HCT116 (cell line): ENCODE measurements around the gene USP3. TPM values are rescaled to one million over a fixed set of nuclear protein-coding genes. Genes with fewer than 3 reads are reported as not detected.

Experiments used
- ATAC-seq: fragments of 200-7000 bp; cut with Tn5 transposase; 2 replicates; pipeline ENCODE4 v1.9.1; 2020; ENCODE audit warnings: mild to moderate bottlenecking, moderate library complexity
- BruUV-seq: library from RNA; stranded (reverse); fragments of 400-500 nt; replicated peaks from 2 replicates; lab custom pipeline; 2021; lab: Mats Ljungman, UMichigan
- CTCF ChIA-PET: fragments of 300-600 bp; sonication (Branson Sonifier 250); formaldehyde crosslinking; loops from one replicate; lab custom pipeline; 2021; ENCODE audit warnings: antibody characterized with exemption; lab: Charles Lee
- POLR2A ChIA-PET: fragments of 300-600, 350-600 bp; sonication (Branson Sonifier 250); formaldehyde crosslinking; loops from one replicate; lab custom pipeline; 2021; ENCODE audit warnings: antibody characterized with exemption; lab: Charles Lee
- RAD21 ChIA-PET, 2 experiments: fragments of 300-600 bp; sonication (Branson Sonifier 250); formaldehyde crosslinking; loops; one replicate each; lab custom pipeline; 2023; ENCODE audit warnings: low total read pairs in 2 of 2; ENCODE audit not compliant: uncharacterized antibody in 2 of 2, unreplicated experiment in 2 of 2, low non-redundant PET in 1 of 2; lab: Charles Lee
- DNase-seq: peaks from one replicate; pipeline ENCODE4 v3.0.0-alpha.2; 2010; ENCODE audit warnings: low read depth, low spot score
- H2AFZ ChIP-seq: fragments of 200-600 bp; shearing (Covaris generic), sonication (generic); 2 replicates; pipeline ENCODE4 v1.6.1; 2017; ENCODE audit warnings: low read depth, mixed run types, mixed read lengths, antibody characterized with exemption, low read length; ENCODE audit not compliant: poor library complexity, severe bottlenecking
- H3K27ac ChIP-seq: 2 replicates; pipeline ENCODE4 v1.5.1; 2012; ENCODE audit warnings: low read depth, low read length
- H3K27me3 ChIP-seq: fragments of 200-600 bp; sonication (generic); 2 replicates; pipeline ENCODE4 v1.6.1; 2016; ENCODE audit warnings: mixed run types, low read length, mixed read lengths; ENCODE audit not compliant: insufficient read depth
- H3K36me3 ChIP-seq, 2 experiments: fragments of 200-500 bp in 1 of 2; fragments of 200-600 bp in 1 of 2; sonication (Bioruptor generic) in 1 of 2; sonication (generic) in 1 of 2; 2 replicates each; pipeline versions ENCODE4 v1.5.1 to v1.6.1; 2014 to 2016; ENCODE audit warnings: low read length in 2 of 2, inconsistent platforms in 1 of 2, mixed read lengths in 1 of 2, mixed run types in 1 of 2; ENCODE audit not compliant: insufficient read depth in 2 of 2, control insufficient read depth in 1 of 2
- H3K4me1 ChIP-seq, 2 experiments: fragments of 200-600 bp in 1 of 2; sonication (generic) in 1 of 2; 2 replicates each; pipeline versions ENCODE4 v1.5.1 to v1.6.1; 2012 to 2017; ENCODE audit warnings: low read length in 2 of 2, inconsistent platforms in 1 of 2, mild to moderate bottlenecking in 1 of 2, mixed read lengths in 1 of 2, mixed run types in 1 of 2, moderate library complexity in 1 of 2; ENCODE audit not compliant: insufficient read depth in 2 of 2, control insufficient read depth in 1 of 2
- H3K4me2 ChIP-seq: fragments of 200-600 bp; sonication (generic); 2 replicates; pipeline ENCODE4 v1.6.1; 2017; ENCODE audit warnings: mixed run types, low read length, mixed read lengths
- H3K4me3 ChIP-seq, 2 experiments: fragments of 200-600 bp in 1 of 2; sonication (generic) in 1 of 2; replicated peaks in 1 of 2; 2 replicates each; pipeline ENCODE4 v1.5.1; 2011 to 2016; ENCODE audit warnings: low read length in 2 of 2, control low read depth in 1 of 2, low read depth in 1 of 2, mild to moderate bottlenecking in 1 of 2, mixed read lengths in 1 of 2, mixed run types in 1 of 2
- H3K79me2 ChIP-seq: fragments of 200-600 bp; sonication (generic); 2 replicates; pipeline ENCODE4 v1.6.1; 2017; ENCODE audit warnings: mild to moderate bottlenecking, mixed run types, low read length, moderate library complexity, mixed read lengths; ENCODE audit not compliant: insufficient read depth
- H3K9ac ChIP-seq: fragments of 200-600 bp; sonication (generic); 2 replicates; pipeline ENCODE4 v1.6.1; 2016; ENCODE audit warnings: low read length, mixed read lengths
- H3K9me2 ChIP-seq: fragments of 200-600 bp; sonication (generic), shearing (Covaris generic); 2 replicates; pipeline ENCODE4 v1.6.1; 2017; ENCODE audit warnings: mixed run types, mild to moderate bottlenecking, moderate library complexity; ENCODE audit not compliant: insufficient read depth
- H3K9me3 ChIP-seq, 2 experiments: fragments of 200-500 bp in 1 of 2; fragments of 200-600 bp in 1 of 2; sonication (Bioruptor generic) in 1 of 2; sonication (generic) in 1 of 2; 2 replicates each; pipeline ENCODE4 v1.6.1; 2014 to 2017; ENCODE audit warnings: low read length in 2 of 2, mixed read lengths in 2 of 2, inconsistent platforms in 1 of 2, low read depth in 1 of 2, mild to moderate bottlenecking in 1 of 2, mixed run types in 1 of 2, moderate library complexity in 1 of 2; ENCODE audit not compliant: control insufficient read depth in 1 of 2, insufficient read depth in 1 of 2
- H4K20me1 ChIP-seq: fragments of 200-600 bp; sonication (generic), shearing (Covaris generic); 2 replicates; pipeline ENCODE4 v1.6.1; 2017; ENCODE audit warnings: mixed run types, mild to moderate bottlenecking, moderate library complexity; ENCODE audit not compliant: insufficient read depth
- EGR1 ChIP-seq: IDR thresholded peaks from 2 replicates; pipeline ENCODE4 v1.6.1; 2012; ENCODE audit warnings: low read depth
- ELF1 ChIP-seq: IDR thresholded peaks from 2 replicates; pipeline ENCODE4 v1.6.1; 2012; ENCODE audit warnings: low read depth, borderline replicate concordance
- EZH2 ChIP-seq: fragments of 200-600 bp; sonication (generic); IDR thresholded peaks from 2 replicates; pipeline ENCODE4 v1.6.1; 2017; ENCODE audit warnings: antibody characterized with exemption, mixed run types
- EZH2phosphoT487 ChIP-seq: fragments of 200-600 bp; IDR thresholded peaks from 2 replicates; pipeline ENCODE4 v1.6.1; 2018; ENCODE audit warnings: antibody characterized with exemption, borderline replicate concordance
- FOSL1 ChIP-seq: IDR thresholded peaks from 2 replicates; pipeline ENCODE4 v1.6.1; 2012; ENCODE audit warnings: low read depth
- JUND ChIP-seq: IDR thresholded peaks from 2 replicates; pipeline ENCODE4 v1.6.1; 2012
- RAD21 ChIP-seq: IDR thresholded peaks from 2 replicates; pipeline ENCODE4 v1.6.1; 2012; ENCODE audit warnings: low read depth, mild to moderate bottlenecking
- SIN3A ChIP-seq: IDR thresholded peaks from 2 replicates; pipeline ENCODE4 v1.6.1; 2012; ENCODE audit warnings: low read depth
- SP1 ChIP-seq: IDR thresholded peaks from 2 replicates; pipeline ENCODE4 v1.6.1; 2012; ENCODE audit warnings: low read depth
- SRF ChIP-seq: IDR thresholded peaks from 2 replicates; pipeline ENCODE4 v1.6.1; 2012; ENCODE audit warnings: low read depth
- TCF7L2 ChIP-seq: IDR thresholded peaks from 2 replicates; pipeline ENCODE4 v1.7.0; 2011; ENCODE audit warnings: borderline replicate concordance, inconsistent platforms; ENCODE audit not compliant: insufficient read depth, insufficient read length; ENCODE audit errors: extremely low read depth
- YY1 ChIP-seq: IDR thresholded peaks from 2 replicates; pipeline ENCODE4 v1.6.1; 2011; ENCODE audit warnings: low read length, low read depth, moderate library complexity, mild to moderate bottlenecking; ENCODE audit not compliant: insufficient replicate concordance; ENCODE audit errors: extremely low read depth
- ZNF274 ChIP-seq: fragments of 200-500 bp; sonication (Bioruptor generic); IDR thresholded peaks from 2 replicates; pipeline ENCODE4 v1.6.1; 2014; ENCODE audit warnings: mild to moderate bottlenecking, low read depth, low read length, inconsistent platforms
- intact Hi-C: fragments of 100-400 bp; cut with micrococcal nuclease; formaldehyde crosslinking; loops from 2 replicates; pipeline ENCODE4 v1.10.0; 2022
- total RNA-seq: library from RNA; stranded (reverse); gene quantifications from one replicate; pipeline ENCODE4 v1.2.1, GENCODE V29; 2021; ENCODE audit not compliant: unreplicated experiment
- TF ChIP-seq, protein P1 (sequence below): IDR thresholded peaks from 2 replicates; pipeline ENCODE4 v1.6.1; 2012
- TF ChIP-seq, protein P2 (sequence below): IDR thresholded peaks from 2 replicates; pipeline ENCODE4 v1.6.1; 2011; ENCODE audit warnings: mild to moderate bottlenecking, low read length, moderate library complexity; ENCODE audit not compliant: insufficient replicate concordance; ENCODE audit errors: extremely low read depth
- TF ChIP-seq, protein P3 (sequence below): IDR thresholded peaks from 2 replicates; pipeline ENCODE4 v1.6.1; 2012

USP3 gene
- total RNA-seq, 1 experiment from 2014 or later, result 61.6 TPM

DNA sequence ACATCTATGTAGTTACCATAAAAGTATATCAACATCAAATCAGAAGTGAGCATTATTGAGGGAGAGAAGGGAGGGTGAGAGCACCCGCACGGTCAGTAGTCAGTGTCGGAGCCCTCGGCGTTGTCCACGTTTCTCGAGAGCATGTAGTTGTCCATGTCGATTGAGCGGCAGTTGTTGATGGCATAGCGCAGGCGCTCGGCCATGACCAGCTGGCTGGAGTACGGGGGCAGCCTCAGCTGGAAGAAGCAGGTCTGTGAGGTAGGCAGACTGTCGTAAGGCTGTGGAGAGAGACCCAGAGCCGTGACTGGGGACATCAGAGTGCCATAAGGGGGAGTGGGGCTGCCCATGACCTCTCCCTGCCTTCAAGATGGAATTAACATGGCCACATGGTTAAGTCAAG lies 104.6 kb downstream of the USP3 start:
- intact Hi-C loops, result no loop called here
- ChIA-PET CTCF (interaction anchor here (1.1 to 3.2 kb wide), 3 partner anchors 22 to 458 kb away, joined by 3 to 49 read pairs (median 17); partner anchors contain the start of gene DAPK2), RAD21 (interaction anchor here in 1 of 2 experiments (1.2 kb wide), 1 partner anchor 460 kb away, joined by 3 read pairs; no protein-coding TSS in a partner anchor)

More for the DNA sequence above, 104.6 kb downstream of the USP3 start:
- no peaks in the 10 kb centered on the region for H3K79me2 ChIP-seq
- no peak overlapping the region for H3K27ac ChIP-seq
- H3K9ac ChIP-seq, result no peak overlapping the region
- H3K9me3 ChIP-seq, result no peaks in the 10 kb centered on the region
- DNase-seq (no peak), ATAC-seq (no peak)
- no peak overlapping the region for H3K4me3 ChIP-seq
- no TSS peak for BruUV-seq
- POLR2A ChIA-PET, result no interaction called here
- no peaks in the 10 kb centered on the region for H3K27me3 ChIP-seq
- H3K9me2 ChIP-seq, result no peaks in the 10 kb centered on the region
- H3K4me1 ChIP-seq, result peaks cover 0 to 4% of the 10 kb centered on the region in 2 experiments; a peak in 1 of 4 replicates
- H2AFZ ChIP-seq, result no peak overlapping the region
- H3K36me3 ChIP-seq, result no peaks in the 10 kb centered on the region
- H3K4me2 ChIP-seq, result no peak overlapping the region
- TF ChIP-seq, protein P1, sequence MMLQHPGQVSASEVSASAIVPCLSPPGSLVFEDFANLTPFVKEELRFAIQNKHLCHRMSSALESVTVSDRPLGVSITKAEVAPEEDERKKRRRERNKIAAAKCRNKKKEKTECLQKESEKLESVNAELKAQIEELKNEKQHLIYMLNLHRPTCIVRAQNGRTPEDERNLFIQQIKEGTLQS, result no peak
- TF ChIP-seq SRF (no peak), FOSL1 (no peak), ELF1 (no peak), JUND (no peak), YY1 (no peak), TCF7L2 (no peak), RAD21 (no peak), EZH2phosphoT487 (no peak), EZH2 (no peak), ZNF274 (no peak), SP1 (no peak), SIN3A (no peak), EGR1 (no peak)
- TF ChIP-seq, protein P2, sequence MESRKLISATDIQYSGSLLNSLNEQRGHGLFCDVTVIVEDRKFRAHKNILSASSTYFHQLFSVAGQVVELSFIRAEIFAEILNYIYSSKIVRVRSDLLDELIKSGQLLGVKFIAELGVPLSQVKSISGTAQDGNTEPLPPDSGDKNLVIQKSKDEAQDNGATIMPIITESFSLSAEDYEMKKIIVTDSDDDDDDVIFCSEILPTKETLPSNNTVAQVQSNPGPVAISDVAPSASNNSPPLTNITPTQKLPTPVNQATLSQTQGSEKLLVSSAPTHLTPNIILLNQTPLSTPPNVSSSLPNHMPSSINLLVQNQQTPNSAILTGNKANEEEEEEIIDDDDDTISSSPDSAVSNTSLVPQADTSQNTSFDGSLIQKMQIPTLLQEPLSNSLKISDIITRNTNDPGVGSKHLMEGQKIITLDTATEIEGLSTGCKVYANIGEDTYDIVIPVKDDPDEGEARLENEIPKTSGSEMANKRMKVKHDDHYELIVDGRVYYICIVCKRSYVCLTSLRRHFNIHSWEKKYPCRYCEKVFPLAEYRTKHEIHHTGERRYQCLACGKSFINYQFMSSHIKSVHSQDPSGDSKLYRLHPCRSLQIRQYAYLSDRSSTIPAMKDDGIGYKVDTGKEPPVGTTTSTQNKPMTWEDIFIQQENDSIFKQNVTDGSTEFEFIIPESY, result no peak
- TF ChIP-seq, protein P3, sequence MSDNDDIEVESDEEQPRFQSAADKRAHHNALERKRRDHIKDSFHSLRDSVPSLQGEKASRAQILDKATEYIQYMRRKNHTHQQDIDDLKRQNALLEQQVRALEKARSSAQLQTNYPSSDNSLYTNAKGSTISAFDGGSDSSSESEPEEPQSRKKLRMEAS, result no peak
- TF ChIP-seq, all 23 proteins: peak for 0
- no peaks in the 10 kb centered on the region for H4K20me1 ChIP-seq
